GM12878 (cell line): Measurements from ENCODE around the gene RASSF8. TPM values are rescaled to one million over a fixed set of nuclear protein-coding genes. Genes with fewer than 3 reads are reported as not detected.

Source experiments
- ATAC-seq: fragments of 200-7000 bp; cut with Tn5 transposase; 3 replicates; pipeline ENCODE4 v1.9.1; 2020; ENCODE audit warnings: mild to moderate bottlenecking, moderate library complexity
- BruUV-seq: library from RNA; stranded (reverse); fragments of 400-500 nt; replicated peaks from 2 replicates; lab custom pipeline; 2021; lab: Mats Ljungman, UMichigan
- CTCF ChIA-PET: fragments of 300-600 bp; sonication (Branson Sonifier 250); formaldehyde crosslinking; extraction: SDS; loops from one replicate; lab custom pipeline; 2021; ENCODE audit warnings: inconsistent platforms; lab: Yijun Ruan, JAX
- POLR2A ChIA-PET: fragments of 350-600 bp; formaldehyde crosslinking; extraction: SDS; loops from one replicate; lab custom pipeline; 2021; ENCODE audit warnings: inconsistent platforms; lab: Charles Lee
- RAD21 ChIA-PET: fragments of 300-600 bp; sonication (Branson Sonifier 250); formaldehyde crosslinking; loops from one replicate; lab custom pipeline; 2023; ENCODE audit warnings: antibody characterized with exemption; ENCODE audit not compliant: unreplicated experiment; lab: Charles Lee
- SMC1A ChIA-PET: fragments of 300-600 bp; sonication (Branson Sonifier 250); formaldehyde crosslinking; loops from one replicate; lab custom pipeline; 2023; ENCODE audit not compliant: unreplicated experiment, uncharacterized antibody; lab: Charles Lee
- DNase-seq: peaks from one replicate; pipeline ENCODE4 v3.0.0-alpha.2; 2011; ENCODE audit warnings: low read depth, low spot score
- FAIRE-seq: peaks from 3 replicates; lab custom pipeline; 2011; peaks lifted over from hg19 to GRCh38; lab: Jason Lieb, UNC
- H2AFZ ChIP-seq: 2 replicates; pipeline ENCODE4 v1.6.0; 2011; ENCODE audit warnings: low read depth, low read length, control low read depth; ENCODE audit not compliant: control insufficient read depth
- H3K27ac ChIP-seq: 2 replicates; pipeline ENCODE4 v1.5.1; 2011; ENCODE audit warnings: control low read depth; ENCODE audit not compliant: control insufficient read depth, insufficient read depth
- H3K27me3 ChIP-seq, 2 experiments: replicated peaks in 1 of 2; 2 replicates each; pipeline versions ENCODE4 v1.6.0 to v1.6.1; 2011; ENCODE audit warnings: low read length in 1 of 2; ENCODE audit not compliant: control insufficient read depth in 2 of 2, insufficient read depth in 2 of 2
- H3K36me3 ChIP-seq, 2 experiments: 2 replicates each; pipeline ENCODE4 v1.5.1; 2011; ENCODE audit warnings: low read length in 1 of 2; ENCODE audit not compliant: control insufficient read depth in 2 of 2, insufficient read depth in 2 of 2
- H3K4me1 ChIP-seq: 2 replicates; pipeline ENCODE4 v1.6.1; 2011; ENCODE audit warnings: mild to moderate bottlenecking, low read length, moderate library complexity, mixed read lengths; ENCODE audit not compliant: control insufficient read depth, insufficient read depth
- H3K4me2 ChIP-seq: 2 replicates; pipeline ENCODE4 v1.6.0; 2011; ENCODE audit warnings: control low read depth; ENCODE audit not compliant: control insufficient read depth, insufficient read depth
- H3K4me3 ChIP-seq: fragments of 200-600 bp; sonication (generic); 2 replicates; pipeline ENCODE4 v1.5.1; 2016
- H3K79me2 ChIP-seq: 2 replicates; pipeline ENCODE4 v1.6.0; 2011; ENCODE audit warnings: low read length; ENCODE audit not compliant: control insufficient read depth, insufficient read depth
- H3K9ac ChIP-seq: 2 replicates; pipeline ENCODE4 v1.8.0; 2011; ENCODE audit warnings: low read length, control low read depth, mixed read lengths; ENCODE audit not compliant: control insufficient read depth, insufficient read depth
- H3K9me3 ChIP-seq: replicated peaks from 3 replicates; pipeline ENCODE4 v1.5.1; 2011; ENCODE audit warnings: mild to moderate bottlenecking, low read length; ENCODE audit not compliant: control insufficient read depth, insufficient read depth
- H4K20me1 ChIP-seq: 2 replicates; pipeline ENCODE4 v1.6.0; 2011; ENCODE audit not compliant: control insufficient read depth, insufficient read depth
- EZH2 ChIP-seq: IDR thresholded peaks from 2 replicates; pipeline ENCODE4 v1.6.1; 2012; ENCODE audit warnings: low read depth, mild to moderate bottlenecking, control low read depth, inconsistent platforms, low read length, borderline replicate concordance; ENCODE audit not compliant: control insufficient read depth
- IKZF2 ChIP-seq, 2 experiments: fragments of 450-650 bp; IDR thresholded peaks; 2 replicates each; pipeline ENCODE4 v1.6.1; 2017; ENCODE audit warnings: mild to moderate bottlenecking in 2 of 2, moderate library complexity in 2 of 2
- MAX ChIP-seq: IDR thresholded peaks from 2 replicates; pipeline ENCODE4 v1.6.1; 2012; ENCODE audit warnings: low read depth, low read length, improper control_type of control experiment
- MEF2A ChIP-seq: IDR thresholded peaks from 2 replicates; pipeline ENCODE4 v1.6.1; 2011; ENCODE audit warnings: low read depth, mild to moderate bottlenecking, low read length, moderate library complexity; ENCODE audit not compliant: insufficient read depth
- MYB ChIP-seq: fragments of 150-350 bp; IDR thresholded peaks from 2 replicates; pipeline ENCODE4 v1.6.1; 2014; ENCODE audit warnings: mild to moderate bottlenecking, low read depth, low read length, borderline replicate concordance
- PKNOX1 ChIP-seq: fragments of 450-650 bp; IDR thresholded peaks from 2 replicates; pipeline ENCODE4 v1.6.1; 2016; ENCODE audit warnings: mild to moderate bottlenecking
- POLR2AphosphoS2 ChIP-seq: IDR thresholded peaks from 2 replicates; pipeline ENCODE4 v1.6.1; 2011; ENCODE audit warnings: low read depth, mild to moderate bottlenecking, low read length, improper control_type of control experiment, moderate library complexity
- POLR2AphosphoS5 ChIP-seq: IDR thresholded peaks from 2 replicates; pipeline ENCODE4 v1.6.1; 2011; ENCODE audit warnings: mild to moderate bottlenecking, low read length, inconsistent platforms
- POU2F2 ChIP-seq: IDR thresholded peaks from 3 replicates; pipeline ENCODE4 v1.6.1; 2011; ENCODE audit warnings: low read depth, mild to moderate bottlenecking, low read length, borderline replicate concordance
- SREBF2 ChIP-seq: IDR thresholded peaks from 2 replicates; pipeline ENCODE4 v1.6.1; 2012; ENCODE audit warnings: mild to moderate bottlenecking, low read length
- TARDBP ChIP-seq: IDR thresholded peaks from 2 replicates; pipeline ENCODE4 v1.6.1; 2016; ENCODE audit warnings: borderline replicate concordance
- WGBS: methylation state at CpG from one replicate; pipeline ENCODE4 v1.1.6; 2016; ENCODE audit warnings: low lambda C conversion rate; ENCODE audit not compliant: insufficient replicate concordance, insufficient coverage; ENCODE audit errors: missing lambda C conversion rate; 5-methylcytosine and 5-hydroxymethylcytosine counted together
- in situ Hi-C: fragments of 300-500 bp; cut with MboI; formaldehyde crosslinking; loops from 9 replicates; pipeline ENCODE4 v1.14.3; 2018; ENCODE audit warnings: mixed read lengths
- intact Hi-C: fragments of 100-400 bp; cut with micrococcal nuclease; formaldehyde crosslinking; loops from one replicate; pipeline ENCODE4 v1.14.2; 2022; ENCODE audit not compliant: unreplicated experiment
- polyA plus RNA-seq, 11 experiments: library from polyadenylated mRNA; depleted of rRNA in 4 of 11; unstranded in 6 of 11; stranded (reverse) in 5 of 11; fragments of >200 nt; fragmentation: Nextera tagmentation in 4 of 11; fragmentation: Illumina TruSeq in 1 of 11; extraction: Ambion mirVana in 4 of 11; extraction: Trizol in 1 of 11; gene quantifications; 1 replicate in 1 of 11; 2 replicates in 10 of 11; pipeline versions ENCODE4 v1.2.1 to v1.2.3, GENCODE V29; 2011 to 2016; ENCODE audit warnings: inconsistent platforms in 2 of 11, missing spikeins in 2 of 11, low read depth in 1 of 11
- total RNA-seq, 4 experiments: library from RNA; depleted of rRNA in 3 of 4; stranded (reverse); fragments of >200 nt in 3 of 4; fragmentation: Illumina TruSeq in 1 of 4; extraction: Trizol in 1 of 4; gene quantifications; 2 replicates each; pipeline versions ENCODE4 v1.2.1 to v1.2.3, GENCODE V29; 2013 to 2021

The RASSF8 gene
- total and polyA plus RNA-seq, 10 of the 15 experiments (the other 5 are each of a cell fraction or from before 2014, with no cell fraction given) = 0.06 to 0.18 (median 0.08) TPM; not detected in 6

- Histone ChIP-seq H3K9me3 (no peaks in the 10 kb centered on the region), H3K9ac (no peak overlapping the region), H4K20me1 (no peaks in the 10 kb centered on the region), H3K4me3 (no peak overlapping the region), H2AFZ (no peak overlapping the region), H3K36me3 (no peaks in the 10 kb centered on the region), H3K27me3 (peaks cover 0 to 2% of the 10 kb centered on the region in 2 experiments; a peak in 1 of 4 replicates), H3K79me2 (no peaks in the 10 kb centered on the region), H3K4me2 (no peak overlapping the region), H3K4me1 (no peaks in the 10 kb centered on the region), H3K27ac (no peak overlapping the region)
- FAIRE-seq (no peak), DNase-seq (no peak), ATAC-seq (no peak)
- ChIA-PET CTCF (no interaction called here), SMC1A (no interaction called here), POLR2A (no interaction called here), RAD21 (no interaction called here)
- in situ Hi-C loops = no loop called here
- intact Hi-C loops = no loop called here
- no peak for TF ChIP-seq MAX
- no peak for TF ChIP-seq MYB
- TF ChIP-seq IKZF2 (IDR thresholded peaks at IDR 0.05) = no peak
- TF ChIP-seq MEF2A = no peak
- no peak for TF ChIP-seq POLR2AphosphoS5
- no peak for TF ChIP-seq SREBF2
- TF ChIP-seq EZH2 = no peak
- TF ChIP-seq PKNOX1 = no peak
- no peak for TF ChIP-seq TARDBP
- TF ChIP-seq POLR2AphosphoS2 = no peak
- TF ChIP-seq POU2F2 = no peak
- 50% methylated on average over 4 of the region's 4 CpGs for WGBS
- no TSS peak for BruUV-seq
Measured at GRCh38 chr12:25949343-25949742, 9.1 kb upstream of the RASSF8 start.
